ENCODE results near the gene ASXL2.

DNA sequence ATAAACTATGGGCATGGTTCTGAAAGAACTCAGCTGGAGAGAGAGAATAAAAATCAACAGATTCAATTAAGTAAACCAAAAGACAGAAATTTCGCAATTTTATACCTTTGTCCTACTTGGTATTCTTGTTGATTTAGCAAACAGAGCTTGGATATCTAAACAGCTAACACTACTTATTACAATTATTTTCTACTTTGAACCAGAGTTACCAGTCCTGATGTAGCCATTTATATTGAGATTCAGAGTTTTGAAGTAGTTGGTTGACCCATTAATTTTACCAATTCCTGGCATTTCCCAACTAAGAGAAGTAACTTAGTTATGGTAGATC, 48.9 kb downstream of the ASXL2 start:
- TF ChIP-seq, protein P1, sequence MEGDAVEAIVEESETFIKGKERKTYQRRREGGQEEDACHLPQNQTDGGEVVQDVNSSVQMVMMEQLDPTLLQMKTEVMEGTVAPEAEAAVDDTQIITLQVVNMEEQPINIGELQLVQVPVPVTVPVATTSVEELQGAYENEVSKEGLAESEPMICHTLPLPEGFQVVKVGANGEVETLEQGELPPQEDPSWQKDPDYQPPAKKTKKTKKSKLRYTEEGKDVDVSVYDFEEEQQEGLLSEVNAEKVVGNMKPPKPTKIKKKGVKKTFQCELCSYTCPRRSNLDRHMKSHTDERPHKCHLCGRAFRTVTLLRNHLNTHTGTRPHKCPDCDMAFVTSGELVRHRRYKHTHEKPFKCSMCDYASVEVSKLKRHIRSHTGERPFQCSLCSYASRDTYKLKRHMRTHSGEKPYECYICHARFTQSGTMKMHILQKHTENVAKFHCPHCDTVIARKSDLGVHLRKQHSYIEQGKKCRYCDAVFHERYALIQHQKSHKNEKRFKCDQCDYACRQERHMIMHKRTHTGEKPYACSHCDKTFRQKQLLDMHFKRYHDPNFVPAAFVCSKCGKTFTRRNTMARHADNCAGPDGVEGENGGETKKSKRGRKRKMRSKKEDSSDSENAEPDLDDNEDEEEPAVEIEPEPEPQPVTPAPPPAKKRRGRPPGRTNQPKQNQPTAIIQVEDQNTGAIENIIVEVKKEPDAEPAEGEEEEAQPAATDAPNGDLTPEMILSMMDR (IDR thresholded peaks at IDR 0.05; ENCODE audit: low read length), result no peak
- TF ChIP-seq EZH2 (optimal IDR thresholded peaks at IDR 0.05; ENCODE audit: low read depth, low read length) (no peak), EZH2phosphoT487 (IDR thresholded peaks at IDR 0.05; ENCODE audit: low read length) (no peak)
